Thoracic aorta (tissue), 2 donors: ENCODE data around the gene TPPP2. TPM values are rescaled to one million over a fixed set of nuclear protein-coding genes. Genes with fewer than 3 reads are reported as not detected.

ENCODE experiments used
- ATAC-seq: fragments of 150-250 bp; one replicate; pipeline ENCODE4 v1.8.0; 2017; ENCODE audit warnings: low read depth; ENCODE audit not compliant: insufficient number of reproducible peaks, low FRiP score
- DNase-seq: peaks from one replicate; pipeline ENCODE4 v3.0.0-alpha.2; 2020; ENCODE audit warnings: low spot score
- H3K27ac ChIP-seq, 2 donors: fragments of 200-600 bp; sonication (generic); 1 replicate in 1 of 2; 2 replicates in 1 of 2; pipeline ENCODE4 v1.5.1; 2016; ENCODE audit warnings: mild to moderate bottlenecking in 2 of 2, moderate library complexity in 2 of 2
- H3K27me3 ChIP-seq: fragments of 200-600 bp; sonication (generic); replicated peaks from 2 replicates; pipeline ENCODE4 v1.6.0; 2016; ENCODE audit warnings: mild to moderate bottlenecking; ENCODE audit not compliant: insufficient read depth
- H3K36me3 ChIP-seq: fragments of 200-600 bp; sonication (generic); one replicate; pipeline ENCODE4 v1.5.1; 2016
- H3K4me1 ChIP-seq, 2 donors: fragments of 200-600 bp; sonication (generic); 1 replicate in 1 of 2; 2 replicates in 1 of 2; pipeline versions ENCODE4 v1.5.1 to v1.6.0; 2016; ENCODE audit warnings: low read depth in 2 of 2, mild to moderate bottlenecking in 1 of 2; ENCODE audit not compliant: control insufficient read depth in 1 of 2
- H3K4me3 ChIP-seq: fragments of 200-600 bp; sonication (generic); 2 replicates; pipeline ENCODE4 v1.5.1; 2016; ENCODE audit warnings: mild to moderate bottlenecking
- H3K9me3 ChIP-seq: fragments of 200-600 bp; sonication (generic); 2 replicates; pipeline ENCODE4 v1.5.1; 2016
- total RNA-seq, 2 donors: library from RNA; depleted of rRNA; stranded (reverse); fragments of >200 nt; gene quantifications; one replicate each; pipeline versions ENCODE4 v1.1.0 to v1.2.3, GENCODE V29; 2016
- TF ChIP-seq, protein P1 (sequence below): fragments of 200-600 bp; sonication (generic); IDR thresholded peaks from one replicate; pipeline ENCODE4 v1.5.1; 2019; ENCODE audit warnings: antibody characterized with exemption

The TPPP2 gene
- total RNA-seq, 2 donors from 2014 or later, result not detected

DNA sequence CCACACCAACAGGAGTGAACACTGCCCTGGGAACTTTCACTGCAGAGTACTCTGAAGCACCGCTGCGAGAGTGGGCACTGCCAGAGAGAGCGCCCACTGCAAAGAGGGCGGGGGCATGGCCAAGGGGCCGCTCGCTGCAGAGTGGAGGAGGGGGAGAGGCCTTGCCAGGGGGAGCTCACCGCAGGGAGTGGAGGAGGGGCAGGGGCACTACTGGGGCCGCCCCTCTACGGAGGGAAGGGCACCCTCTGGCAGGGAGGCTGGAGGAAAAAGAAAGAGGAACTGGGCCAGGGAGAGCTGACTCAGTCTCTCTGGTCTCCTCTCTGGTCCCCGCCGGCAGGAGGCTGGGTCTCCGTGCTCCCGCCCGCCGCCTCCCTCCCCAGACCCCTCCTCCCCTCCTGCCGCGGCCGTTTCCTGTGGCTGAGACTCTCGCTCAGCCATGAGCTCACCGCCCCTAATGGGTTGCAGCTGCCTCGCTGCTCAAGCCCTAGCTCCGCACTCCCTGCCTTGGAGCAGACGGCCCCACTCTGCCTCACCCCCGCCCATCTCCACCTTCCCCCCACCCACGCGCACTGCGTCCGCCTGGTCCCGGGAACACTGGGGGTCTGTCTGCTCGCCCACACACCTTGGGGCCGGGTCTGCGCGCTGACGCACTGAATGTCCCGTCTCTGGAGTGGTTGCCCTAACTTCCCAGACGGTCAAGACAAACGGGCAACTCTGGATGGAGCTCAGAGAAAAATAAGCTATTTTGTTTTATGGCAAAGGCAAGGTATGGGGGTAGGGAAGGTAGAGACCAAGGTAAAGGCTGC lies 41.4 kb downstream of the TPPP2 start:
- peak; percentile 41 for ATAC-seq
- Histone ChIP-seq H3K36me3 (peaks cover 24% of the 10 kb centered on the region), H3K27ac (peak overlapping the region; percentile 88 to 90), H3K9me3 (no peaks in the 10 kb centered on the region), H3K4me1 (peaks cover 9 to 27% of the 10 kb centered on the region in 2 donors), H3K27me3 (no peaks in the 10 kb centered on the region), H3K4me3 (peak overlapping the region; percentile 84)
- peak; percentile 71 for DNase-seq
- TF ChIP-seq, protein P1, sequence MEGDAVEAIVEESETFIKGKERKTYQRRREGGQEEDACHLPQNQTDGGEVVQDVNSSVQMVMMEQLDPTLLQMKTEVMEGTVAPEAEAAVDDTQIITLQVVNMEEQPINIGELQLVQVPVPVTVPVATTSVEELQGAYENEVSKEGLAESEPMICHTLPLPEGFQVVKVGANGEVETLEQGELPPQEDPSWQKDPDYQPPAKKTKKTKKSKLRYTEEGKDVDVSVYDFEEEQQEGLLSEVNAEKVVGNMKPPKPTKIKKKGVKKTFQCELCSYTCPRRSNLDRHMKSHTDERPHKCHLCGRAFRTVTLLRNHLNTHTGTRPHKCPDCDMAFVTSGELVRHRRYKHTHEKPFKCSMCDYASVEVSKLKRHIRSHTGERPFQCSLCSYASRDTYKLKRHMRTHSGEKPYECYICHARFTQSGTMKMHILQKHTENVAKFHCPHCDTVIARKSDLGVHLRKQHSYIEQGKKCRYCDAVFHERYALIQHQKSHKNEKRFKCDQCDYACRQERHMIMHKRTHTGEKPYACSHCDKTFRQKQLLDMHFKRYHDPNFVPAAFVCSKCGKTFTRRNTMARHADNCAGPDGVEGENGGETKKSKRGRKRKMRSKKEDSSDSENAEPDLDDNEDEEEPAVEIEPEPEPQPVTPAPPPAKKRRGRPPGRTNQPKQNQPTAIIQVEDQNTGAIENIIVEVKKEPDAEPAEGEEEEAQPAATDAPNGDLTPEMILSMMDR, result no peak

DNA sequence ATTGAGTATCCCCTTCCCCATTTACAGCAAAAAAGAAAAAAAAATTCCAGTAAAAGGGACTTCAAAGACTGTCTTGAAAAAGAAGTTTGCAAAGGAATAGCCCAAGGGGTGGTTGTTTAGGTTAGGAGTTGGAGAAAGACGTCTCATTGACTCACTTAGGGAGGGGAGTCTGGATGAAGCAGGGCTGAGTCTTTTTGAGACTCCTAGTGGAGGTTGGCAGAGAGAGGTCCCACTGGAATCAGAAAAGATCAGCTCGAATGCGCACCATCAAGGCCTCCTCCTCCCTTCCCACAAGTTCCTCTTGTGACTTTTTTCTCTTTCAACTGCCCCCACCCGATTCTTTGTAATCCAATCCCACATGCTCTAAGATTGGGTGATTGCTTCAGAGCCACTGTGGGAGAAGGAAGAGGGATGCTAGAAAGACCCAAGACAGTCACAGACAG lies 42.0 kb downstream of the TPPP2 start:
- peak overlapping the region; percentile 88 to 90 for H3K27ac ChIP-seq
- DNase-seq, result no peak

DNA sequence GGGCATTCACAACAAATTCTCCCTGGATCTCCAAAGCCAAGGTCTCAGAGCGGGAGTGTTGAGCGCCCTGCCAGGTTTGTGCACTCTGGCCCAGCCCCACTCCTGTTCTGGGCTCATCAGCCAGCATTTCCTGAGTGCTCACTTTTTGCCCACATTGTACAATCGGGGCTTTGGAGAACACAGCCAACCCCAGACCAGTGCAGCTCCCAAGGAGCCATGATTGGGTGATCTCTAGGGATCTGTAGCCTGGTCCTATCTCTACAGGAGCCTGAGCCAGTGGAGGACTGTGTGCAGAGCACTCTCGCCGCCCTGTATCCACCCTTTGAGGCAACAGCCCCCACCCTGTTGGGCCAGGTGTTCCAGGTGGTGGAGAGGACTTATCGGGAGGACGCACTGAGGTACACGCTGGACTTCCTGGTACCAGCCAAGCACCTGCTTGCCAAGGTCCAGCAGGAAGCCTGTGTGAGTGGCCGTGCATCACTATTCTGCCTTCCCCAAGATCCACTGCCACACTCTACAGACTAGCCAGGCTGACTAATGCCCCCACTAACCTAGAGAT lies 42.8 kb downstream of the TPPP2 start:
- peak overlapping the region in 1 of 2 donors; percentile 88 for H3K27ac ChIP-seq
- H3K36me3 ChIP-seq, result peaks cover 36% of the 10 kb centered on the region

More for the DNA sequence above, 42.0 kb downstream of the TPPP2 start:
- peaks cover 29% of the 10 kb centered on the region for H3K36me3 ChIP-seq
- peak overlapping the region; percentile 84 for H3K4me3 ChIP-seq
- ATAC-seq, result peak; percentile 15
- H3K27me3 ChIP-seq, result no peaks in the 10 kb centered on the region
- H3K4me1 ChIP-seq, result peaks cover 9 to 27% of the 10 kb centered on the region in 2 donors
- TF ChIP-seq, protein P1, result no peak
- no peaks in the 10 kb centered on the region for H3K9me3 ChIP-seq

DNA sequence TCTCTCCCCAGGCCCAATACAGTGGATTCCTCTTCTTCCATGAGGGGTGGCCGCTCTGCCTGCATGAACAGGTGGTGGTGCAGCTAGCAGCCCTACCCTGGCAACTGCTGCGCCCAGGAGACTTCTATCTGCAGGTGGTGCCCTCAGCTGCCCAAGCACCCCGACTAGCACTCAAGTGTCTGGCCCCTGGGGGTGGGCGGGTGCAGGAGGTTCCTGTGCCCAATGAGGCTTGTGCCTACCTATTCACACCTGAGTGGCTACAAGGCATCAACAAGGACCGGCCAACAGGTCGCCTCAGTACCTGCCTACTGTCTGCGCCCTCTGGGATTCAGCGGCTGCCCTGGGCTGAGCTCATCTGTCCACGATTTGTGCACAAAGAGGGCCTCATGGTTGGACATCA lies 43.9 kb downstream of the TPPP2 start:
- no peak for ATAC-seq
- no peak overlapping the region for H3K27ac ChIP-seq
- H3K4me3 ChIP-seq, result no peak overlapping the region
- no peaks in the 10 kb centered on the region for H3K27me3 ChIP-seq
- H3K36me3 ChIP-seq, result peaks cover 46% of the 10 kb centered on the region
- no peak for DNase-seq
- peaks cover 8 to 23% of the 10 kb centered on the region in 2 donors for H3K4me1 ChIP-seq
- TF ChIP-seq, protein P1, result no peak
- H3K9me3 ChIP-seq, result no peaks in the 10 kb centered on the region

More for the DNA sequence above, 42.8 kb downstream of the TPPP2 start:
- no peak overlapping the region for H3K4me3 ChIP-seq
- H3K4me1 ChIP-seq, result peaks cover 9 to 27% of the 10 kb centered on the region in 2 donors
- H3K9me3 ChIP-seq, result no peaks in the 10 kb centered on the region
- H3K27me3 ChIP-seq, result no peaks in the 10 kb centered on the region
- TF ChIP-seq, protein P1, result no peak
- DNase-seq (no peak), ATAC-seq (no peak)
